HCT116 (cell line): ENCODE data around the gene TUBA3E. TPM values are rescaled to one million over a fixed set of nuclear protein-coding genes. Genes with fewer than 3 reads are reported as not detected.
"Not testable (repeated sequence)": the region's sequence is repeated elsewhere in the genome, so short reads cannot be mapped to it uniquely, and the experiment has no call there.

ENCODE experiments used
- ATAC-seq: fragments of 200-7000 bp; cut with Tn5 transposase; 2 replicates; pipeline ENCODE4 v1.9.1; 2020; ENCODE audit warnings: mild to moderate bottlenecking, moderate library complexity
- BruUV-seq: library from RNA; stranded (reverse); fragments of 400-500 nt; replicated peaks from 2 replicates; lab custom pipeline; 2021; lab: Mats Ljungman, UMichigan
- CTCF ChIA-PET: fragments of 300-600 bp; sonication (Branson Sonifier 250); formaldehyde crosslinking; loops from one replicate; lab custom pipeline; 2021; ENCODE audit warnings: antibody characterized with exemption; lab: Charles Lee
- POLR2A ChIA-PET: fragments of 300-600, 350-600 bp; sonication (Branson Sonifier 250); formaldehyde crosslinking; loops from one replicate; lab custom pipeline; 2021; ENCODE audit warnings: antibody characterized with exemption; lab: Charles Lee
- RAD21 ChIA-PET, 2 experiments: fragments of 300-600 bp; sonication (Branson Sonifier 250); formaldehyde crosslinking; loops; one replicate each; lab custom pipeline; 2023; ENCODE audit warnings: low total read pairs in 2 of 2; ENCODE audit not compliant: uncharacterized antibody in 2 of 2, unreplicated experiment in 2 of 2, low non-redundant PET in 1 of 2; lab: Charles Lee
- DNase-seq: peaks from one replicate; pipeline ENCODE4 v3.0.0-alpha.2; 2010; ENCODE audit warnings: low read depth, low spot score
- H2AFZ ChIP-seq: fragments of 200-600 bp; shearing (Covaris generic), sonication (generic); 2 replicates; pipeline ENCODE4 v1.6.1; 2017; ENCODE audit warnings: low read depth, mixed run types, mixed read lengths, antibody characterized with exemption, low read length; ENCODE audit not compliant: poor library complexity, severe bottlenecking
- H3K27ac ChIP-seq: 2 replicates; pipeline ENCODE4 v1.5.1; 2012; ENCODE audit warnings: low read depth, low read length
- H3K27me3 ChIP-seq: fragments of 200-600 bp; sonication (generic); 2 replicates; pipeline ENCODE4 v1.6.1; 2016; ENCODE audit warnings: mixed run types, low read length, mixed read lengths; ENCODE audit not compliant: insufficient read depth
- H3K36me3 ChIP-seq, 2 experiments: fragments of 200-500 bp in 1 of 2; fragments of 200-600 bp in 1 of 2; sonication (Bioruptor generic) in 1 of 2; sonication (generic) in 1 of 2; 2 replicates each; pipeline versions ENCODE4 v1.5.1 to v1.6.1; 2014 to 2016; ENCODE audit warnings: low read length in 2 of 2, inconsistent platforms in 1 of 2, mixed read lengths in 1 of 2, mixed run types in 1 of 2; ENCODE audit not compliant: insufficient read depth in 2 of 2, control insufficient read depth in 1 of 2
- H3K4me1 ChIP-seq, 2 experiments: fragments of 200-600 bp in 1 of 2; sonication (generic) in 1 of 2; 2 replicates each; pipeline versions ENCODE4 v1.5.1 to v1.6.1; 2012 to 2017; ENCODE audit warnings: low read length in 2 of 2, inconsistent platforms in 1 of 2, mild to moderate bottlenecking in 1 of 2, mixed read lengths in 1 of 2, mixed run types in 1 of 2, moderate library complexity in 1 of 2; ENCODE audit not compliant: insufficient read depth in 2 of 2, control insufficient read depth in 1 of 2
- H3K4me2 ChIP-seq: fragments of 200-600 bp; sonication (generic); 2 replicates; pipeline ENCODE4 v1.6.1; 2017; ENCODE audit warnings: mixed run types, low read length, mixed read lengths
- H3K4me3 ChIP-seq, 2 experiments: fragments of 200-600 bp in 1 of 2; sonication (generic) in 1 of 2; replicated peaks in 1 of 2; 2 replicates each; pipeline ENCODE4 v1.5.1; 2011 to 2016; ENCODE audit warnings: low read length in 2 of 2, control low read depth in 1 of 2, low read depth in 1 of 2, mild to moderate bottlenecking in 1 of 2, mixed read lengths in 1 of 2, mixed run types in 1 of 2
- H3K79me2 ChIP-seq: fragments of 200-600 bp; sonication (generic); 2 replicates; pipeline ENCODE4 v1.6.1; 2017; ENCODE audit warnings: mild to moderate bottlenecking, mixed run types, low read length, moderate library complexity, mixed read lengths; ENCODE audit not compliant: insufficient read depth
- H3K9ac ChIP-seq: fragments of 200-600 bp; sonication (generic); 2 replicates; pipeline ENCODE4 v1.6.1; 2016; ENCODE audit warnings: low read length, mixed read lengths
- H3K9me2 ChIP-seq: fragments of 200-600 bp; sonication (generic), shearing (Covaris generic); 2 replicates; pipeline ENCODE4 v1.6.1; 2017; ENCODE audit warnings: mixed run types, mild to moderate bottlenecking, moderate library complexity; ENCODE audit not compliant: insufficient read depth
- H3K9me3 ChIP-seq, 2 experiments: fragments of 200-500 bp in 1 of 2; fragments of 200-600 bp in 1 of 2; sonication (Bioruptor generic) in 1 of 2; sonication (generic) in 1 of 2; 2 replicates each; pipeline ENCODE4 v1.6.1; 2014 to 2017; ENCODE audit warnings: low read length in 2 of 2, mixed read lengths in 2 of 2, inconsistent platforms in 1 of 2, low read depth in 1 of 2, mild to moderate bottlenecking in 1 of 2, mixed run types in 1 of 2, moderate library complexity in 1 of 2; ENCODE audit not compliant: control insufficient read depth in 1 of 2, insufficient read depth in 1 of 2
- H4K20me1 ChIP-seq: fragments of 200-600 bp; sonication (generic), shearing (Covaris generic); 2 replicates; pipeline ENCODE4 v1.6.1; 2017; ENCODE audit warnings: mixed run types, mild to moderate bottlenecking, moderate library complexity; ENCODE audit not compliant: insufficient read depth
- EGR1 ChIP-seq: IDR thresholded peaks from 2 replicates; pipeline ENCODE4 v1.6.1; 2012; ENCODE audit warnings: low read depth
- POLR2A ChIP-seq: IDR thresholded peaks from 2 replicates; pipeline ENCODE4 v1.7.0; 2011; ENCODE audit warnings: borderline replicate concordance; ENCODE audit not compliant: insufficient read depth, insufficient read length; ENCODE audit errors: extremely low read depth
- RAD21 ChIP-seq: IDR thresholded peaks from 2 replicates; pipeline ENCODE4 v1.6.1; 2012; ENCODE audit warnings: low read depth, mild to moderate bottlenecking
- YY1 ChIP-seq: IDR thresholded peaks from 2 replicates; pipeline ENCODE4 v1.6.1; 2011; ENCODE audit warnings: low read length, low read depth, moderate library complexity, mild to moderate bottlenecking; ENCODE audit not compliant: insufficient replicate concordance; ENCODE audit errors: extremely low read depth
- intact Hi-C: fragments of 100-400 bp; cut with micrococcal nuclease; formaldehyde crosslinking; loops from 2 replicates; pipeline ENCODE4 v1.10.0; 2022
- total RNA-seq: library from RNA; stranded (reverse); gene quantifications from one replicate; pipeline ENCODE4 v1.2.1, GENCODE V29; 2021; ENCODE audit not compliant: unreplicated experiment

The TUBA3E gene
- total RNA-seq, 1 experiment from 2014 or later = not detected

- Histone ChIP-seq H3K9ac (no peak overlapping the region), H3K9me2 (no peaks in the 10 kb centered on the region), H3K4me1 (peaks cover 0 to 7% of the 10 kb centered on the region in 2 experiments; a peak in 1 of 4 replicates), H3K27me3 (no peaks in the 10 kb centered on the region), H3K27ac (no peak overlapping the region), H3K4me2 (no peak overlapping the region), H3K9me3 (no peaks in the 10 kb centered on the region), H3K36me3 (no peaks in the 10 kb centered on the region), H3K4me3 (no peak overlapping the region), H3K79me2 (no peaks in the 10 kb centered on the region), H2AFZ (no peak overlapping the region), H4K20me1 (no peaks in the 10 kb centered on the region)
- CTCF ChIA-PET = interaction anchor here (0.8 kb wide), 1 partner anchor 9 kb away, joined by 3 read pairs; the partner anchor contains the start of gene SMPD4
- DNase-seq = no peak
- intact Hi-C loops = no loop called here
- no peak for ATAC-seq
- RAD21 ChIA-PET = no interaction called here
- TF ChIP-seq POLR2A (no peak), YY1 (no peak), EGR1 (no peak), RAD21 (no peak)
- BruUV-seq = no TSS peak
- POLR2A ChIA-PET = no interaction called here
Observed at GRCh38 chr2:130190237-130190636, 8.0 kb downstream of the TUBA3E start.

DNA sequence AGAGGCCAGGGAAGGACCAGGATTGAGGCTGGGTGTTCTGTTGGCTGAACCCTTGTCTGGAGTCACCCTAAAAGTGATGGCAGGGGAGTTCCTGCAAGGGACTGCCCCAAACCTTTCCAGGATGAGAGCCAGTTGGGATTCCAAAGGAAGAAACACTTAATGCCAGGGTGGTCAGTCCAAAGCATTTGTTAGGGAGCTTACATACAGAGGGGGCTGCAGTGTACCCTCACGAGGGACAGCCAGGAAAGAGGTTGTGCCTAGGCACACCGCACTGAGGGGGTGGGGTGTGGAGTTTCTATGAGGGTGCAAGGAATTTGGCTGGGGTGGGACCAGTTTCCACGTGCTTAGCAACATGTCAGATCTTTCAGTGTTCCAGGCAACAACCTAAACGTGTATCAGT lies 9.3 kb downstream of the TUBA3E start:
- H3K9me2 ChIP-seq, H3K79me2 ChIP-seq, ATAC-seq, H3K4me1 ChIP-seq, RAD21 ChIA-PET, H3K9ac ChIP-seq, H3K27me3 ChIP-seq, intact Hi-C loops, H3K4me2 ChIP-seq, CTCF ChIA-PET, H3K27ac ChIP-seq, H4K20me1 ChIP-seq, BruUV-seq, H3K36me3 ChIP-seq, H2AFZ ChIP-seq, H3K9me3 ChIP-seq, H3K4me3 ChIP-seq, DNase-seq, POLR2A ChIA-PET: not testable (repeated sequence)

DNA sequence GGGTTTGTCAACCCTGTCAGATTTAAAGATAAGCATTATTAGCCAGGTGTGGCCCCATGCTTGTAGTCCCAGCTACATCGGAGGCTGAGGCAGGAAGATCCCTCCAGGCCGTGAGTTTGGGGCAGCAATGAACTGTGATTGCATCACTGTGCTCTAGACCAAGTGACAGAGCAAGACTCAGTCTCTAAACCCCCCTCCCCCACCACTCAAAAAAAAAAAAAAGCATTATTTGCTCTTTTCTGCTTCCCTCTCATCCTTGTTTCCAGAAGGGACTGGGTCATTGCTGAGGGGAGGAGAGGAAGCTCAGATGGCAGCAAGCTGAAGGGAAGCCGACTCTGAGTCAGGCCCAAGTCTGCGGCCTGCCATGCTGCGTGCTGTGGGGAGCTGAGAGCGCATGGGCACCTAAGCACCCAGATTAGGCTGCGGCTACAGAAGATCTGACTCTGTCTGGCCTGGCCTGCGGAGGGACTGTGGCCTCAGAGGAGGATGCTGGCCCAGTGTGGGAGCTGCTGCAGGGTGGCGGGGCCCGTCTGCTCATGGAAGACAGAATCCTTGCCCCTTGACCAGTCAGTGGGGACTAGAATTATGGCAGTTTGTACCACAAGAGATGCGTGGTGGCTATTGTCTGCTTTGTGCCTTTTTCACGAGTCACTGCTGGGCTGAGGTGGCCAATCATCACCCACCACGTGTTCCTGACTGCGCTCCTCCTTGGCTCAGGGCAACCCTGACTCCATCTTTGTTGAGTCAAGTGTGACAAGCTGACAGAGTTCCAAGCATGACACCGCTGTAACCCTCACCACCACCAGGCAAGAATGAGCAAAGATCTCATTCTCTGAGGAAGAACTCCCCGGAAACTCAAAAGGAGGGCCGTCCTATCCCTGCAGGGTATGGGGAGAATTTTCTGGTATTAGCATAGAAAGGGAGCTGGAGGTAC lies 10.1 kb downstream of the TUBA3E start:
- Histone ChIP-seq H3K79me2 (peaks cover 17% of the 10 kb centered on the region), H3K4me1 (peaks cover 0 to 13% of the 10 kb centered on the region in 2 experiments; a peak in 1 of 4 replicates)
- CTCF ChIA-PET, H3K4me3 ChIP-seq, BruUV-seq, ATAC-seq, H2AFZ ChIP-seq, H3K36me3 ChIP-seq, H3K4me2 ChIP-seq, H3K9me2 ChIP-seq, H3K27ac ChIP-seq, DNase-seq, H4K20me1 ChIP-seq, H3K9ac ChIP-seq, H3K27me3 ChIP-seq, intact Hi-C loops, H3K9me3 ChIP-seq, RAD21 ChIA-PET: not testable (repeated sequence)
- POLR2A ChIA-PET = interaction anchor here (1.8 kb wide), 1 partner anchor 1299 kb away, joined by 13 read pairs; no protein-coding TSS in a partner anchor
